HepG2 (cell line): ENCODE results near the gene NOTUM. TPM values are rescaled to one million over a fixed set of nuclear protein-coding genes. Genes with fewer than 3 reads are reported as not detected.

ENCODE experiments used
- KDM4B ChIP-seq: sonication (generic); formaldehyde crosslinking; IDR thresholded peaks from 2 replicates; pipeline ENCODE4 v1.4.0; 2020; ENCODE audit warnings: missing genetic modification reagents
- MYPOP ChIP-seq: sonication (generic); formaldehyde crosslinking; IDR thresholded peaks from 2 replicates; pipeline ENCODE4 v1.8.1; 2023; ENCODE audit warnings: mild to moderate bottlenecking, moderate library complexity, missing genetic modification reagents
- NFIB ChIP-seq: sonication (generic); formaldehyde crosslinking; IDR thresholded peaks from 2 replicates; pipeline ENCODE4 v1.9.0; 2021; ENCODE audit warnings: missing genetic modification reagents, mild to moderate bottlenecking, borderline replicate concordance
- NFYC ChIP-seq: IDR thresholded peaks from 2 replicates; pipeline ENCODE4 v1.6.1; 2016; ENCODE audit warnings: missing genetic modification reagents, missing compliant biosample characterization
- POGK ChIP-seq: sonication (generic); formaldehyde crosslinking; conservative IDR thresholded peaks from 2 replicates; pipeline ENCODE4 v1.8.0; 2022; ENCODE audit warnings: mild to moderate bottlenecking, moderate library complexity, missing genetic modification reagents
- PRMT3 ChIP-seq: sonication (generic); formaldehyde crosslinking; IDR thresholded peaks from 2 replicates; pipeline ENCODE4 v1.8.1; 2022; ENCODE audit warnings: low read depth, mild to moderate bottlenecking, moderate library complexity, missing genetic modification reagents, borderline replicate concordance
- REXO4 ChIP-seq: sonication (generic); formaldehyde crosslinking; IDR thresholded peaks from 2 replicates; pipeline ENCODE4 v1.8.0; 2022; ENCODE audit warnings: missing genetic modification reagents, mild to moderate bottlenecking, borderline replicate concordance
- STAT5B ChIP-seq: sonication (generic); formaldehyde crosslinking; IDR thresholded peaks from 2 replicates; pipeline ENCODE4 v1.4.0; 2020; ENCODE audit warnings: missing genetic modification reagents
- ZBTB40 ChIP-seq, 2 experiments: fragments of 450-650 bp in 1 of 2; sonication (generic) in 1 of 2; formaldehyde crosslinking in 1 of 2; IDR thresholded peaks; 2 replicates each; pipeline versions ENCODE4 v1.6.1 to v1.8.0; 2016 to 2022; ENCODE audit warnings: antibody characterized with exemption in 1 of 2, mild to moderate bottlenecking in 1 of 2, missing genetic modification reagents in 1 of 2
- ZNF562 ChIP-seq: sonication (generic); formaldehyde crosslinking; IDR thresholded peaks from 2 replicates; pipeline ENCODE4 v1.8.0; 2022; ENCODE audit warnings: missing genetic modification reagents, borderline replicate concordance
- polyA plus RNA-seq, 8 experiments: library from polyadenylated mRNA; depleted of rRNA in 3 of 8; stranded (reverse) in 7 of 8; unstranded in 1 of 8; fragments of >200 nt; fragmentation: Illumina TruSeq in 4 of 8; extraction: Trizol in 4 of 8; gene quantifications; 2 replicates each; pipeline versions ENCODE4 v1.2.1 to v1.2.3, GENCODE V29; 2011 to 2016; ENCODE audit warnings: low read depth in 4 of 8, missing spikeins in 1 of 8, mixed read lengths in 1 of 8; ENCODE audit not compliant: insufficient read depth in 1 of 8
- total RNA-seq, 5 experiments: library from RNA; depleted of rRNA; stranded (reverse); fragments of >200 nt; fragmentation: Illumina TruSeq; extraction: Trizol; gene quantifications; 2 replicates each; pipeline ENCODE4 v1.2.3, GENCODE V29; 2016; ENCODE audit warnings: low read depth in 1 of 5
- TF ChIP-seq, protein P1 (sequence below): sonication (generic); formaldehyde crosslinking; IDR thresholded peaks from 2 replicates; pipeline ENCODE4 v1.4.0; 2020; ENCODE audit warnings: mild to moderate bottlenecking, low read depth, missing genetic modification reagents

The NOTUM gene
- total and polyA plus RNA-seq, 2 of the 13 experiments (the other 11 are each of a cell fraction or from before 2014, with no cell fraction given): 150 to 160 TPM

GRCh38 chr17:82000803-82001570, 40.0 kb upstream of the NOTUM start (continued):
- TF ChIP-seq ZBTB40 (IDR thresholded peaks at IDR 0.05): no peak
- TF ChIP-seq ZBTB40 (CRISPR knock-in tag; IDR thresholded peaks at IDR 0.05): peak; percentile 85
- TF ChIP-seq NFIB: no peak
- 0 out of 2 replicates have a peak, but pooled peaks have one; percentile 45 for TF ChIP-seq STAT5B (CRISPR knock-in tag)
- peak; percentile 97 for TF ChIP-seq KDM4B (CRISPR knock-in tag)
- no peak for TF ChIP-seq MYPOP (CRISPR knock-in tag)
- TF ChIP-seq NFYC (CRISPR knock-in tag): 0 out of 2 replicates have a peak, but pooled peaks have one; percentile 39
- TF ChIP-seq, protein P1, sequence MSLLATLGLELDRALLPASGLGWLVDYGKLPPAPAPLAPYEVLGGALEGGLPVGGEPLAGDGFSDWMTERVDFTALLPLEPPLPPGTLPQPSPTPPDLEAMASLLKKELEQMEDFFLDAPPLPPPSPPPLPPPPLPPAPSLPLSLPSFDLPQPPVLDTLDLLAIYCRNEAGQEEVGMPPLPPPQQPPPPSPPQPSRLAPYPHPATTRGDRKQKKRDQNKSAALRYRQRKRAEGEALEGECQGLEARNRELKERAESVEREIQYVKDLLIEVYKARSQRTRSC (CRISPR knock-in tag): no peak; the same call in 1 of the 2 replicates
- TF ChIP-seq POGK: peak; percentile 2; the same call in 1 of the 2 replicates
- TF ChIP-seq REXO4 (CRISPR knock-in tag): no peak
- 0 out of 2 replicates have a peak, but pooled peaks have one; percentile 18 for TF ChIP-seq ZNF562
- no peak for TF ChIP-seq PRMT3 (CRISPR knock-in tag)
